GM18520 (cell line): Measurements from ENCODE around the gene DGKQ.
"Not testable (repeated sequence)": the region's sequence is repeated elsewhere in the genome, so short reads cannot be mapped to it uniquely, and the experiment has no call there.

Source experiments
- ATAC-seq: cut with Tn5 transposase; IDR thresholded peaks from one replicate; pipeline ENCODE4 v1.9.1; 2021; ENCODE audit not compliant: unreplicated experiment

DGKQ gene

DNA sequence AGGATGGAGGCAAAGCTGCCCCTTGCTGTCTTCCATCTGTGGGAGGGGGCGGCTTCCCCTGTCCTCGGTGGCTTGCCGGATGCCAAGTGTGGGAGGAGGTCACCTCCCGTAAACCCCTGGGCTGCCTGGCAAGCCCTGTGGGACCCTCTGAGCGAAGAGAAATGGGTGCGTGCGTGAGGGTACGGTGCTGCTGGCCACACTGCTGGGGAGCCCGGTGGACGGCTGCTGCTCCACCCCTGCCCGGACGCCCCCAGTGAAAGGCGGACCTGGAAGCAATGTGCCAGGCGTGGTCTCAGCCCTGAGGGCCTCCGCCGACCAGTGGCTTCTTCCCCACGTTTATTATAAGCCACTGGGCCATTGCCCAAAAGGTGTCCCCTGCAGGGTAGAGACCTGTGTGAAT lies 8.9 kb upstream of the DGKQ start:
- no peak for ATAC-seq

DNA sequence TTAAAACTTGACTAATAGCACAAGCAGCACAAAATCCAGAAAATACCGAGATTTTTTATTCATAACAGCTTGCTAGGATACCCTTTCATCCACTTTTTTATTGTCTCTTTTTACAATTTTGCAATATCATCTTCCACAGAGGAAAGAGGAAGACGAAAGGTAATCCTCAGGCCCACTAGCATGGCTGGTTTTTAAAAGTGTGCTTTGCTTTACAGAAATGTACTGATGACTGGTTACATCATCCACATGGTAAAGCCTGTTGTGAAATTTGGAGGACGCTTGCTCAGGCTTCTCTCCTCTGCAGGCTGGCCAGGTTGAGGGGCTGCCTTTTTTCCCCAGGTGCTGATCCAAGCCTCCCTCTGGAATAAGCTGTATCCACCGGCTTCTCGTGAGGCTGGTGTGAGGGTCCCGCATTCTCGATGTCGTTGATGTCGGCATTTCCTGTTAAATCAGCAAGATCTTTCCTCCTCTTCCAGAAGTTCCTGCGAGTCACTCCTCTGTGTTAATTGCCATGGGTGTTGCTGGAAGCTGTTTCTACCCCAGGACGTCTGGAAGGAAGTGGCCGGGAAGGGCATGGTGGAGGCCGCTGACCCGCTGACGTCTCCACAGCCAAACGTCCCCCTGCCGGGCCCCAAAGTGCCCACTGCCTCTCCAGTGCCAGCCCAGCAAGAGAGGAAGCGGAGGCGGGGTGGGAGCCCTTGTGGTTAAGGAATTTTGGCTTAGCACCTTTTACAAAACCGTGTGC lies 5.8 kb upstream of the DGKQ start:
- no peak for ATAC-seq

DNA sequence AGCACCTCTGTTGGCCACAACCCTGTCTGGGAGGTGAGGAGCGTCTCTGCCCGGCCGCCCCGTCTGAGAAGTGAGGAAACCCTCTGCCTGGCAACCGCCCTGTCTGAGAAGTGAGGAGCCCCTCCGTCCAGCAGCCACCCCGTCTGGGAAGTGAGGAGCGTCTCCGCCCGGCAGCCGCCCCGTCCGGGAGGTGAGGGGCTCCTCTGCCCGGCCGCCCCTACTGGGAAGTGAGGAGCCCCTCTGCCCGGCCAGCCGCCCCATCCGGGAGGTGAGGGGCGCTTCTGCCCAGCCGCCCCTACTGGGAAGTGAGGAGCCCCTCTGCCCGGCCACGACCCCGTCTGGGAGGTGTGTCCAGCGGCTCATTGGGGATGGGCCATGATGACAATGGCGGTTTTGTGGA lies 2.6 kb upstream of the DGKQ start:
- not testable (repeated sequence) for ATAC-seq

DNA sequence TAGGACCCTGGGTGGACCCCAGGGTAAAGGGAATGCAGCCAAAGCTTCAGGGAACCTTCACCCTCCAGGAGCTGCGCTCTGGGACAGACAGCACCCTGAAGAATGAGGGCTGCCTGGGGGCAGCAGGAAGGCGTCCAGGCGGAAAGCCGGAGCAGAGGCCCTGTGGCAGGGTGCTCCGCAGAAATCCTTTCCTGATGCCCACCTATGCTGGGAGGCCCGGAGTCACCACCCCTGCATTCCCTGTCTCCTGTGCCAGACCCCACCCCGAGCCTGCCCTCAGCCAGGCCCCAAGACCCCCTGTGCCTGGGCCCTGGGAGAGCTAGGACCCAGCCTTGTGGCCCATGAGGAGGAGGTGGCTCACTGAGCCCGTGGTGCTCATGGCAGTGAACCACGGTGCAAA lies 1.3 kb upstream of the DGKQ start:
- no peak for ATAC-seq

DNA sequence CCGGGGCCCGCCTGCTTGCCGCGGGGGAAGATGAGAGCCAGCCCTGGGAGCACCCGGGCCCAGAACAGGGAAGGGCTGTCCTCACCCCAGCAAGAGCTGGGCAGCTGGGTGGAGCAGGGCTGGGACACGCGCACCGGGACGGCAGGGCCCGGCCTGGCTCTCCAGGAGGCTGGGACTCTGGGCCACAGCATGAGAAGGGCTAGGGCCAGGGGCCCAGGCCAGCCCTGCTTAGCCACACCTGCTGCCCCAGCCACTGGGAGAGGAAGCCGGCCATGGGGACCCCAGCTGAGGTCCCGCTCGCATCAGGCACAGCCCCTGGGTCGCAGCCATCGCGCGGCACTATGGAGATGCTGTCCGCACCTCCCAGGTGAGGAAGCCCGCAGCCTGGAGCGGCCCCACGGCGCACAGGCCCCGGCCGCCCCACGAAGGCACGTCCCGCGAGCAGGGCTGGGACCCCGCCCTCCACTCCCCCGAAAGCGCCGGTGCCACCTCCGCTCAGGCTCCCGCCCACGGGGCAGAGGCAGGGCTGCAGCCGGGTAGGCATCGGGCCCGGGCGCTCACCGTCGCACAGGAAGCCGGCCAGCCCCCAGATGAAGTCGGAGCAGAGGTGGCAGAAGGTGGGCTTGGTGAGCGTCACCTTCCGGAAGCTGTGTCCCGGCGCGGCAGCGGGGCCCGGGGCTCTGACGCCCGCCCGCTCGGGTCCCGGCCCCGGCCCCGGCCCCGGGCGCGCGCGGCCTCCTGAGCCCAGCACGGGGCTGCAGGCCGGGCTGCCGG lies 531 bp downstream of the DGKQ start:
- ATAC-seq = no peak

DNA sequence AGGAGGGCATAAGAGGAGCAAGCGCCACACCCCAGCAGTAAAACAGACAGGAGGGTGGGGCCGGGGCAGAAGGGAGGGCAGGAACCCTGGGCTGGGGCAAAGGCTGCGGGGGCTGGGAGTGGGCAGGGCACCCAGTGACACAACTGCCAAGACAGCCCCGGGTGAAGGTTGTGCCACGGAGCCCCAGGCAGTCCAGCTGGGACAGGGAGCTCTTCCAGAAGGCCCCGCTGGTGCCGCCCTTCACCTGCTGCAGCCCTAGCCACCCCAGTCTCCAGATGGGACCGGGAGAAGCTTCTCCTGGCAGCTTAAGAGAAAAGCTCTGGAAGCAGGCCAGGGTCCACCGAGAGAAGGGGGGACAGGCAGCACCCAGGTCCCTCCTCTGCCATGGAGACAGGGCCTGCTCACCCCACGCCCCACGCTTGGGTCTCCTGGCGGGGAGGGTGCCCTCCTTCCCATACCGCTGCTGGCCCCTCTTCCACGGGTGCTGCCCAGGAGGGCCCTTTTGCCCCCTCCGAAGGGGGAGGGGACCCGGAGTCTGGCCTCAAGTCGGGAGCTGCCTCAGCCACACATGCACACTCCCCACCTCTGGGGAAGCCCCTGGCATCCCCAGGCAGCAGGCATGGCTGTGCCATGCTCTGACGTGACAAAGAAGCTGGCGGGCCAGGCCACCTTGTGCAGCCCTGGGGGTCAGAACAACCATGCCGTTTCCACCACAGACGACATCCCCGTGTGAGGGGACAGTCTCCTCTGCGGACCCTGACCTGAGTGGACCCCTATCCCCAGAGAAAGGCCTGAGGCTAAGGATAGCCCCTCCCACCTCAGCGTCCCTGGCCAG lies 1.5 kb downstream of the DGKQ start:
- no peak for ATAC-seq

DNA sequence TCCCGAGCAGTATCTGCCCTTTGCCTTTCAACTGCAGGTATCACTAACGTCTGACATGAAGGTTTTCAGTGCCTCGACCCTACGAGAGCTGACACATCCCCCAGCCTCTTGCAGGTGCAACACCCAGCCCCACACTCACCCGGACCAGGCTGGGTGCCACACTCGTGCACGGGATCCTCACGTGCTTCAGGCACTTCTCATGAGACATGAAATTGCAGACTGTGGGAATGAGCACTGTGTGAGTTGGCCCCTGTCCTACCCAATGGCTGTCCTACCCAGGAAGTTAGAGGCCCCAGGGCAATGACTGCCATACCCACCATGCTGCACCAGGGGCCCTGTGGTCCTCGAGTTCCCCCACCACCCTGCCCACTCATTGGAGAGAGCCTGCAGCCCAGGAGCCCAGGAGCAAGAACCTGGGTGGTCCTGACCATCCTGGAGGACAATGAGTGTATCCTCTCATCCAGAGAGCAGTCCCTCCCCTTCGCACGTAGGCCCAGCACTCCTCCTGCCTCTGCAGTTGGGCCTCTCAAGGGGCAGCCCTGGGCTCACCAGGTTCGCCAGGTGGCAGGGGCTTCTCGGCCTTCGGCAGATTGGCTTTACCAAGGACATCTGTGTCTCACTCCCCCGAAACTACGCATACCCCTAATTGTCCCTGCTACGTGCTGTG lies 2.4 kb downstream of the DGKQ start:
- no peak for ATAC-seq

DNA sequence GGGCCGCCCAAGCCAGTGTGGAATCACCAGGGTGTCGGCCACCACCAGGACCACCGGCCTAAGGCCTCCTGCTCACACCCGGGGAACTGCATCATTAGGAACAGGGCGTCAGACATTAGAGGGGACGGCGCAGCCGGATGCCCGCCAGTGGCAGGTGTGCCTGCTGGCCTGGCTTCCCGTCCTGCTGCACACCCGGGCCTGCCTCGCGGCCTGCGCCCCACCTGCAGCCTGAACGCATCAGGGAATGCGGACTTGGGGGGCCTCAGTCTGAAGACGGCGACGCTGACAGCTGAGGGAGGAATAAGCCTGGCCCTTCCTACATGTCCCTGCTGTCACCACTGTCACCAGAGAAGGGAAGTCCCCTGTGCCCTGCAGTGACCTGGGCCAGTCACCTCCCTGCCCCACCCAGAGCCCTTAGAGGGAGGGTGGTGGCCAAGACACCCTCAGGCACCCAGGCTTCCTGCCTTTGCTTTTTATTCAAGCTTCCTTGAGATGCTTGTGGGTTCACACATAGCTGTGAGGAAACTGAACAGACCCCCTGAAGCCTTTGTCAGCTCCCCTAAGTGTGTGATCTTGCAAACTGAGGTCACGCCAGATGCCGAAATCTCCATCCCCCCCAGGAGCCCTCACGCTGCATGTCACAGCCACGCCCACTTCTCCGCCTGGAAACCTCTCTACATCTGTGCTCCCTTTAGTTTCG lies 3.2 kb downstream of the DGKQ start:
- no peak for ATAC-seq

DNA sequence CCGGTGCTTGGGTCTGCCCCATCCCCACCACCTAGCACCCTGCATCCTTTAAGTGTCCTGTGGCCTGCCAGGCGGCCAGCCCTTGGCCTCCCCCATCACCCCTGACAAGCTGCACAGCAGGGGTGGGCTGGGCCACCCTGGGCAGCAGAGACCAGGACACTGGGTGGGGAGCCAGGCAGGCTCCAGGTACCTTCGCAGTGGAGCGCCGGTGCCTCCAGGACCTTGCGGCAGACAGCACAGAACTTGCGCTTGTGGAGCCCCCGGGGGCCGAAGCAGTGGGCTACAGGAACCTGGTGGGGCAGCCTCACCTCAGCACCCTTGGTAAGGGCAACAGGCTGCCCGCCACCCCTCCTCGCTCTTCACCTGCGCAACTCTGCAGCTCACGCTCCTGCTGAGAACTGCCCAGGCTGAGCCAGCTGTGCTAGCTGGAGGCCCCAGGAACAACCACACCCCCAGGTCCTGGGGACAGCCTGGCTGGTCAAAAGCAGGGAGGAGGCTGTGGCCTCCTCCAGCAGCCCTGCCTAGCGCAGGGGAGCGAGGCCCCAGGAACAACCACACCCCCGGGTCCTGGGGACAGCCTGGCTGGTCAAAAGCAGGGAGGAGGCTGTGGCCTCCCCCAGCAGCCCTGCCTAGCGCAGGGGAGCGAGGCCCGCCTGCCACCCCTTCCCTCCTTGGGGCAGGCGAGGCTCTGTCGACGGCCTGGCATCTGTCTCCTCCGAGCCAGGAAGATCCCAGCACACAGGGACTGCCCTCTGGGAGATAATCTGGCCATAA lies 4.6 kb downstream of the DGKQ start:
- ATAC-seq = no peak

DNA sequence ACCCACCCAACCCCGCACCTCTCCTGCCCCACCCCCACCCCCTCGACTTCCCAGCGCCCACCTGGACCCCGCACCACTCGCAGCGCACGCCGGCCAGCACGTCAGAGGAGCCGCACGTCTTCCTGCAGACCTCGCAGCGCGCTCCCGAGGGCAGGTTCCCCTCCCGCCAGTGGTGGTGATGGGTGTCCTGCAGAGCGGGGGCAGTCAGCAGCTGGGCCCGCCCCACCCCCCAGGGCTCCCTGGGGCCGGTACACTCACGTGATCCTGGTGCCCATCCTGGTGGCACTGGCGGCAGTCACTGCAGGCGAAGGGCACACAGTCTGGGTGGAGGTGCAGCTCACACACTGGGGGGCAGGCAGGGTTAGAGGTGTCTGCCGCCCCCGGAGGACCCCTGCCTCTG lies 5.1 kb downstream of the DGKQ start:
- ATAC-seq = no peak

DNA sequence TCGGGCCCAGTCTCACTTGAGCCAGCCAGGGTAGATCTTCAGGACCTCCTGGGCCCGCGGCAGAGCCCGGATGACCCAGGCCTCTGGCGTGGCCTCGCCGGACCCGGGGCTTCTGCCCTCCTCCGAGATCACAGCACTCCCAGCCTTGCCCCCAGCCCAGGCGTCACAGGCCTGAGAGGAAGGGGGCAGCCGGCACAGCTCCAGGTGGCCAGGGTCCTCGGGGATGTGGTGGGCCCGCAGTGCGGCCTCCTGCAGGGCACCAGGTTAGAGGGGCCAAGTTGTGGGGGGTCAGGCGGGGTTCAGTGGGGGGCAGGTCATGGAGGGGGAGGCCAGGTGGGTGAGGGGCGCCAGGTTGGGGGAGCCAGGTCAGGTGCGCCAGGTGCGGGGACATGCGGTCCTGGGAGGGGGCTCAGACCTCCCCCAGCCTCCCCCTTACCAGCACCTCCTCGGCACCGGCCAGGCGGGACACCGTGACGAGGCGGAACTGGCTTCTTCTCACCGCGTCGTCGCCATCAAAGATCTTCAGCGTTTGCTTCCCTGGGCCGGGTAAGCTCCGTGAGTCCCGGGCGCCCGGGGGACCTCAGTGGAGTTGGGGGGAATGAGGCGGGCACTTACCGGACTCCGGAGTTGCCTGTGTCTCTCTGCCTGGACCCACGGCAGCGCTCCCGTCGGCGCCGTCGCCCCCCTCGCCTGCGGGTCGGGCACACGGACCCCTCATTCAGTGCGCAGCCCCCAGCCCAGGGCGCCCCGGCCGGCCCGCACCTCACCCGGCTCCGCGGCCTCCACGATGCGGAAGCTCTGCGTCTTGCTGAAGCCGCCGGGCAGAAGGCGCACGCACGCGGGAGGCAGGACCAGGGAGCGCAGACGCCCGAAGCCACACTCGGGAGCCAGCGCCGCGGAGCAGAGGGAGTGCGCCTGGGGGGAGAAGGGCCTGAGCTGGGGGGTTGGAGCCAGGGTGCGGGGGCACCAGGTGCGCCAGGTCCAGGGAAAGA lies 6.0 kb downstream of the DGKQ start:
- ATAC-seq = no peak

DNA sequence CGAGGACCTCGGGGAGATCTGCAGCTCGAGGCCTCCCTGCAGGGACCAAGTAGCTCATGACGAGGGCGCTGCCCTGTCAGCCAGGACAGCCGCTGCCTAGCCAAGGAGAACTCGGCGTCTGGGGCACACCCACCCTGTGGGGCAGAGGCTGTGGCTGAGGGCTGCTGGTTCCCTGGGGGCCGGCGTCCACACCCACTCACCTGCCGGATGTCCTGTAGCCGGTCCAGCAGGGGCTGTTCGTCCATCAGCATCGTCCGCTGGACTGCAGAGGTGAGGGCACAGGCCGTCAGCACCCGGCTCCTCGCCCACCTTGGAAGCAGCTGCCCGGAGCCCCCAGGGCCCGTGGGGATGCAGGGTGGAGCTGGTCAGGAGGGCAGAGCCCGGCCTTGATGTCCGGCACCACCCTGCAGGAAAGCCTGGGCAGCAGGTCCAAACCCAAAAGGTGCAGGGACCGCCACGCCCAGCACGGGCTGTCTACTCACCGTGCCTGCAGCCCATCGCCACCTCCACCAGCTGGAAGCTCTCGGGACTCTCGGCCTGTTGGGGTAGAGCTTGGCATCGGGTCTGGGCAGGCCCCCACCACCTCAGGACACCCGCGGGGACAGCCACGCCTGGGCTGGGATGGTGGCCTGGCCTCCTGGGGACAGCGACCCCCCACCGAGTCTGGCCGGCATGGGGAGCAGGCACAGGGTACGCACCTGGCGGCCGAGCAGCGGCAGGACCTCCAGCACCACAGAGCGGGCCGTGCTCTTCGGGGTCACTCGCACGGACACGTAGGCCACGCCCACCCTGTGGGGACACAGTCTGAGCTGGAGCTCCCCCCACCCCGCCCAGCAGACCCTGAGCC lies 6.9 kb downstream of the DGKQ start:
- ATAC-seq = no peak

DNA sequence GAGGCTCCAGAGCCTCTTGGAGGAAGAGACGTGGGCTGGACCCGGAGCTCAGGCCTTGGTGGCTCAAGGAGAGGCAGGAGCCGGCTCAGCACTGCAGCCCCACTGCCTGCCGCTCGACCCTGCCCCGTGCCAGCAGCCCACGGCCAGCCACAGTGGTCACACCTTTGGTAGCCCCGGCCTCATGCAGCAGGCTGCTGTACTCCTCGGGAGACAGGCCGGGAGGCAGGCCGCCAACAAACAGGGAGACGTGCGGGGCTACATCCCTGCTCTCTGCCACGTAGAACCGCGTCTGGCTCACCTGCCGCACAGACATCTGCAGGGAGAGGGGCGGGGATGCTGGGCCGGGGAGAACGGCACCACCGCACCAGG lies 7.6 kb downstream of the DGKQ start:
- ATAC-seq = no peak

DNA sequence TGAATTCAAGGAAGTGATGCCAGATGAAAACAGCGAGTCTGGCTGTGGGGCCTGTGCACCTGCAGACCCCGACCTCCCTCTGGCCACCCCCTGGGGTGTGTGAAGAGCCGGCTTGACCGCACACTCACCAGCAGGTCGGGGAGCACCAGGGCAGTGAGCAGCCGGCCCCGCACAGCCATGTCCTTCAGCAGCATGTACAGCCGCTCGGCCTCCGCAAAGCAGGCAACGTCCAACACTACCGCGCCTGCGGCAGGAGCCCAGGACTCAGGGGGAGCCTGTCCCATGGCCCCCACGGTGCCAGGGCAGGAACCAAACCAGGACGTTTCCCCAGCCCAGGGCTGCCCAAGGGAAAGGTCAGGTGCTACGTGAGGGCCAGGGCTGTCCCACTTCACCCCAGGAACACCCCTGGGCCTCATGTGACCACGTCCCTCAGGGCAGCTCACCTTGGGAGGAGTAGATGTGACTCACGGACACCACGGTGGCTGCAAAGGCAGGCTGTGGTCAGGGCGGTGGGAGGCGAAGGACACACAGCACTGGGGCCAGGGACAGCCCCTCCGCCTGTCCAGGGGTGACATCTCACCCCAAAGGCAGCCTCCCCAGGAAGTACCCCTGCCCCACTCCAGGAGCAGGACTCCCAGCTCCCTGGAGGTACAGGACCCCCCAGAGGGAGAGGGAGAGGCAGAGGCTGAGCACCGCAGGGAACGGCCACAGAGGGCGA lies 8.2 kb downstream of the DGKQ start:
- no peak for ATAC-seq

DNA sequence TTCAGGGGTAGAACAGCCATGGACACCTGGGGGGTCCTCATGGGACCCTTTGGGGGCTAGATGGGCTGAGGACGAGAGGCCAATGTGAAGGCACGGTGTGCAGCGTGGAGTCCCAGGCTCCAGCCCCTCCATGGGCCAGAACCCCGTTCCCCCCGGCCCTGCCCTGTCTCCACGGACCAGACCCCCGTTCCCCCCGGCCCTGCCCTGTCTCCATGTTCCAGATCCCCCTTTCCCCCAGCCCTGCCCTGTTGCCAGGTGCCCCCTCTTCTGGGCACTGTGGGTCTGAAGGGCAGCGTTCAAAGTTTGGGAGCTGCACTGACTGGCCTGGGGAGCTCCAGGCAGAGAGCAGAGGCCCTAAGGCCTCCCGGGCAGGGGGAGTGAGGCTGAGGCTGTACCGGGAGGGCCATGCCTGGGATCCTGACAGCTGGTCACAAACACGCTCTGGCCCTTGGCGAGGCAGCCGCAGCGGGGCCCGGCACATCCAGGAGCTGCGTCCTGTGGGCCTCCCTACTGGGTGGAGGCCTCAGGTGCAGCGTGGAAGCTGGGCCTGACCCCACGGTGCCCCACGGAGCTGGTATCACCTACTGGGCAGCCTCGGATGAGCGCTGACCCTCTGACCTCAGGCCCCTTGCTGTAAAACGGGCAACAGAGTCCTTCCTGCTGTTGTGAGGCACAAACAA lies 8.9 kb downstream of the DGKQ start:
- no peak for ATAC-seq
